Measurements from ENCODE around the gene TNNT2.

TNNT2 gene

GRCh38 chr1:201377611-201378092 lies at the start of gene TNNT2:
TSS of gene TNNT2 (minus strand) at chr1:201377680. CDS start at chr1:201373254, 4,426 bp downstream.
- H3K27ac ChIP-seq: no peak within 1 kb of the TSS
- TF ChIP-seq CTCF (conservative IDR thresholded peaks at IDR 0.05): no peak

GRCh38 chr1:201426479-201427310 lies 49.2 kb upstream of the TNNT2 start:
- TF ChIP-seq CTCF (conservative IDR thresholded peaks at IDR 0.05): no peak
- H3K27ac ChIP-seq: no peak overlapping the region

- no peak for TF ChIP-seq CTCF (conservative IDR thresholded peaks at IDR 0.05)
- H3K27ac ChIP-seq: no peak overlapping the region
Measured at GRCh38 chr1:201424146-201424545, 46.7 kb upstream of the TNNT2 start.

- no peak for TF ChIP-seq CTCF (conservative IDR thresholded peaks at IDR 0.05)
- H3K27ac ChIP-seq: no peak overlapping the region
Measured at GRCh38 chr1:201423655-201424054, 46.2 kb upstream of the TNNT2 start.

GRCh38 chr1:201422436-201423030 lies 45.1 kb upstream of the TNNT2 start:
- no peak for TF ChIP-seq CTCF (conservative IDR thresholded peaks at IDR 0.05)
- H3K27ac ChIP-seq: no peak overlapping the region

GRCh38 chr1:201422026-201422425 lies 44.5 kb upstream of the TNNT2 start:
- no peak for TF ChIP-seq CTCF (conservative IDR thresholded peaks at IDR 0.05)
- H3K27ac ChIP-seq: no peak overlapping the region

- no peak overlapping the region for H3K27ac ChIP-seq
- TF ChIP-seq CTCF (conservative IDR thresholded peaks at IDR 0.05): no peak
Measured at GRCh38 chr1:201421041-201421440, 43.6 kb upstream of the TNNT2 start.
